GM12878 (cell line): ENCODE results near the gene CDK5R2. TPM values are rescaled to one million over a fixed set of nuclear protein-coding genes. Genes with fewer than 3 reads are reported as not detected.
A peak's percentile ranks its signal among the peaks of the same experiment; 100 is the strongest.

Experiments used
- ATAC-seq: fragments of 200-7000 bp; cut with Tn5 transposase; 3 replicates; pipeline ENCODE4 v1.9.1; 2020; ENCODE audit warnings: mild to moderate bottlenecking, moderate library complexity
- BruUV-seq: library from RNA; stranded (reverse); fragments of 400-500 nt; replicated peaks from 2 replicates; lab custom pipeline; 2021; lab: Mats Ljungman, UMichigan
- CTCF ChIA-PET: fragments of 300-600 bp; sonication (Branson Sonifier 250); formaldehyde crosslinking; extraction: SDS; loops from one replicate; lab custom pipeline; 2021; ENCODE audit warnings: inconsistent platforms; lab: Yijun Ruan, JAX
- POLR2A ChIA-PET: fragments of 350-600 bp; formaldehyde crosslinking; extraction: SDS; loops from one replicate; lab custom pipeline; 2021; ENCODE audit warnings: inconsistent platforms; lab: Charles Lee
- RAD21 ChIA-PET: fragments of 300-600 bp; sonication (Branson Sonifier 250); formaldehyde crosslinking; loops from one replicate; lab custom pipeline; 2023; ENCODE audit warnings: antibody characterized with exemption; ENCODE audit not compliant: unreplicated experiment; lab: Charles Lee
- SMC1A ChIA-PET: fragments of 300-600 bp; sonication (Branson Sonifier 250); formaldehyde crosslinking; loops from one replicate; lab custom pipeline; 2023; ENCODE audit not compliant: unreplicated experiment, uncharacterized antibody; lab: Charles Lee
- DNase-seq: peaks from one replicate; pipeline ENCODE4 v3.0.0-alpha.2; 2011; ENCODE audit warnings: low read depth, low spot score
- FAIRE-seq: peaks from 3 replicates; lab custom pipeline; 2011; peaks lifted over from hg19 to GRCh38; lab: Jason Lieb, UNC
- H2AFZ ChIP-seq: 2 replicates; pipeline ENCODE4 v1.6.0; 2011; ENCODE audit warnings: low read depth, low read length, control low read depth; ENCODE audit not compliant: control insufficient read depth
- H3K27ac ChIP-seq: 2 replicates; pipeline ENCODE4 v1.5.1; 2011; ENCODE audit warnings: control low read depth; ENCODE audit not compliant: control insufficient read depth, insufficient read depth
- H3K27me3 ChIP-seq, 2 experiments: replicated peaks in 1 of 2; 2 replicates each; pipeline versions ENCODE4 v1.6.0 to v1.6.1; 2011; ENCODE audit warnings: low read length in 1 of 2; ENCODE audit not compliant: control insufficient read depth in 2 of 2, insufficient read depth in 2 of 2
- H3K36me3 ChIP-seq, 2 experiments: 2 replicates each; pipeline ENCODE4 v1.5.1; 2011; ENCODE audit warnings: low read length in 1 of 2; ENCODE audit not compliant: control insufficient read depth in 2 of 2, insufficient read depth in 2 of 2
- H3K4me1 ChIP-seq: 2 replicates; pipeline ENCODE4 v1.6.1; 2011; ENCODE audit warnings: mild to moderate bottlenecking, low read length, moderate library complexity, mixed read lengths; ENCODE audit not compliant: control insufficient read depth, insufficient read depth
- H3K4me2 ChIP-seq: 2 replicates; pipeline ENCODE4 v1.6.0; 2011; ENCODE audit warnings: control low read depth; ENCODE audit not compliant: control insufficient read depth, insufficient read depth
- H3K4me3 ChIP-seq: fragments of 200-600 bp; sonication (generic); 2 replicates; pipeline ENCODE4 v1.5.1; 2016
- H3K79me2 ChIP-seq: 2 replicates; pipeline ENCODE4 v1.6.0; 2011; ENCODE audit warnings: low read length; ENCODE audit not compliant: control insufficient read depth, insufficient read depth
- H3K9ac ChIP-seq: 2 replicates; pipeline ENCODE4 v1.8.0; 2011; ENCODE audit warnings: low read length, control low read depth, mixed read lengths; ENCODE audit not compliant: control insufficient read depth, insufficient read depth
- H3K9me3 ChIP-seq: replicated peaks from 3 replicates; pipeline ENCODE4 v1.5.1; 2011; ENCODE audit warnings: mild to moderate bottlenecking, low read length; ENCODE audit not compliant: control insufficient read depth, insufficient read depth
- H4K20me1 ChIP-seq: 2 replicates; pipeline ENCODE4 v1.6.0; 2011; ENCODE audit not compliant: control insufficient read depth, insufficient read depth
- CBFB ChIP-seq: IDR thresholded peaks from 2 replicates; pipeline ENCODE4 v1.6.1; 2016; ENCODE audit warnings: antibody characterized with exemption, low read depth
- DPF2 ChIP-seq: fragments of 450-650 bp; IDR thresholded peaks from 2 replicates; pipeline ENCODE4 v1.6.1; 2017; ENCODE audit warnings: mild to moderate bottlenecking
- HSF1 ChIP-seq: fragments of 150-350 bp; IDR thresholded peaks from 2 replicates; pipeline ENCODE4 v1.6.1; 2014; ENCODE audit warnings: mild to moderate bottlenecking, low read depth, low read length
- IKZF1 ChIP-seq: fragments of 450-650 bp; conservative IDR thresholded peaks from 2 replicates; pipeline ENCODE4 v1.6.1; 2017; ENCODE audit warnings: antibody characterized with exemption, mild to moderate bottlenecking
- LARP7 ChIP-seq: fragments of 450-650 bp; IDR thresholded peaks from 2 replicates; pipeline ENCODE4 v1.6.1; 2017; ENCODE audit warnings: mild to moderate bottlenecking
- RAD21 ChIP-seq: IDR thresholded peaks from 2 replicates; pipeline ENCODE4 v1.6.1; 2011; ENCODE audit warnings: mild to moderate bottlenecking, low read depth, low read length, moderate library complexity; ENCODE audit not compliant: insufficient read depth
- RB1 ChIP-seq: fragments of 450-650 bp; formaldehyde crosslinking; IDR thresholded peaks from 2 replicates; pipeline ENCODE4 v1.6.1; 2017; ENCODE audit warnings: mild to moderate bottlenecking, borderline replicate concordance
- RBBP5 ChIP-seq: fragments of 200-600 bp; sonication (generic); conservative IDR thresholded peaks from 2 replicates; pipeline ENCODE4 v1.6.1; 2016
- REST ChIP-seq: IDR thresholded peaks from 2 replicates; pipeline ENCODE4 v1.6.1; 2012; ENCODE audit warnings: mild to moderate bottlenecking, low read depth, low read length
- RUNX3 ChIP-seq: IDR thresholded peaks from 2 replicates; pipeline ENCODE4 v1.6.1; 2012; ENCODE audit warnings: low read length, inconsistent platforms
- STAT3 ChIP-seq: IDR thresholded peaks from 2 replicates; pipeline ENCODE4 v1.6.1; 2011; ENCODE audit warnings: low read depth, low read length, improper control_type of control experiment
- YY1 ChIP-seq: IDR thresholded peaks from 2 replicates; pipeline ENCODE4 v1.6.1; 2011; ENCODE audit warnings: low read depth, mild to moderate bottlenecking, low read length
- WGBS: methylation state at CpG from one replicate; pipeline ENCODE4 v1.1.6; 2016; ENCODE audit warnings: low lambda C conversion rate; ENCODE audit not compliant: insufficient replicate concordance, insufficient coverage; ENCODE audit errors: missing lambda C conversion rate; 5-methylcytosine and 5-hydroxymethylcytosine counted together
- in situ Hi-C: fragments of 300-500 bp; cut with MboI; formaldehyde crosslinking; loops from 9 replicates; pipeline ENCODE4 v1.14.3; 2018; ENCODE audit warnings: mixed read lengths
- intact Hi-C: fragments of 100-400 bp; cut with micrococcal nuclease; formaldehyde crosslinking; loops from one replicate; pipeline ENCODE4 v1.14.2; 2022; ENCODE audit not compliant: unreplicated experiment
- polyA plus RNA-seq, 11 experiments: library from polyadenylated mRNA; depleted of rRNA in 4 of 11; unstranded in 6 of 11; stranded (reverse) in 5 of 11; fragments of >200 nt; fragmentation: Nextera tagmentation in 4 of 11; fragmentation: Illumina TruSeq in 1 of 11; extraction: Ambion mirVana in 4 of 11; extraction: Trizol in 1 of 11; gene quantifications; 1 replicate in 1 of 11; 2 replicates in 10 of 11; pipeline versions ENCODE4 v1.2.1 to v1.2.3, GENCODE V29; 2011 to 2016; ENCODE audit warnings: inconsistent platforms in 2 of 11, missing spikeins in 2 of 11, low read depth in 1 of 11
- total RNA-seq, 4 experiments: library from RNA; depleted of rRNA in 3 of 4; stranded (reverse); fragments of >200 nt in 3 of 4; fragmentation: Illumina TruSeq in 1 of 4; extraction: Trizol in 1 of 4; gene quantifications; 2 replicates each; pipeline versions ENCODE4 v1.2.1 to v1.2.3, GENCODE V29; 2013 to 2021
- TF ChIP-seq, protein P1 (sequence below), 3 experiments: IDR thresholded peaks in 2 of 3; conservative IDR thresholded peaks in 1 of 3; 2 replicates each; pipeline ENCODE4 v1.5.1; 2011; ENCODE audit warnings: low read depth in 3 of 3, low read length in 3 of 3, mild to moderate bottlenecking in 3 of 3, control low read depth in 2 of 3, moderate library complexity in 2 of 3, inconsistent platforms in 1 of 3, mixed read lengths in 1 of 3; ENCODE audit not compliant: control insufficient read depth in 2 of 3, insufficient read depth in 1 of 3; ENCODE audit errors: extremely low read depth in 1 of 3
- TF ChIP-seq, protein P2 (sequence below): IDR thresholded peaks from 2 replicates; pipeline ENCODE4 v1.6.1; 2012; ENCODE audit warnings: low read depth, low read length, improper control_type of control experiment

CDK5R2 gene
- total and polyA plus RNA-seq, 10 of the 15 experiments (the other 5 are each of a cell fraction or from before 2014, with no cell fraction given): not detected

DNA sequence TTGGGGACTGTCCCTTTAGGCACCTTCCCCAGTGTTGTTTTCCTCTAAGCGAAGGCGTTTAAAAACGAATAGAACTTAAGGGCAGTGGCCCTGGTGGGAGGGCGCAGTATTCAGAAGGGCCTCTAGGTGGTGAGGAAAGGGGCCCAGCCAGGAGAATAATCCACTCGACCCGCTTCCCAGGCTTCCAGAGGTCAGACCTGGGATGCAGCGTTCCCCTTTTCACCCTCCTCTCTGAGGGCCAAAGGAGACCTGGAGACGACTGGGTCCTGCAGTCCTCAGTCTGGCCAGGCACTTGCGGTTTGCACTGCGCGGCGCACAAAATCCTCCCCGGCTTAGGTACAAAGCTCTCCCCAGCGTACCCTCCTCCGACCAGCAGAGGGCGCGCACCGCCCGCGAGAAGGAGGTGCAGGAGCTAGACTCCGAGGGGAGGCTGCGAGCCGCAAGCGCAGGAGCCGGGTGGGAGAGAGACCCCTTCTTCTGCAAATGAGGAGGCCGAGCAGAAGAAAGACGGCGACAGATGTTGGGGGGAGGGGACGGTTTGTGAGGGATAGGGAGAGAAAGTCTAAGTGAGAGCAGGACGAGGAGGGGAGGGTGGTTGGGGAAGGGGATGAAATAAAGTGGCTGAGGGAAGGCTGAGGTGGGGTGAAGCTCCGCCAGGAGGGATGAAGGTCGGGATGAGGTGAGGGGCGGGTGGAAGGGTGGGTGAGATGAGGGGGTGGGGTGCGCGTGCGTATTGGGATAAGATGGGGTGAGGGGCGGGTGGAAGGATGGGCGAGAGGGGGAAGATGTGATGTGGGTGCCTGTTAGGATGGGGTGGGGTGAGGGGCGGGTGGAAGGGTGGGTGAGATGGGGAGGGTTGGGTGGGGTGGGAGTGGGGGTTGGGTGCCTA lies 20.6 kb downstream of the CDK5R2 start:
- Histone ChIP-seq H3K79me2 (no peaks in the 10 kb centered on the region), H3K4me2 (peak overlapping the region; percentile 72), H4K20me1 (no peaks in the 10 kb centered on the region; the same call in 1 of the 2 replicates), H3K4me3 (0 out of 2 replicates have a peak overlapping the region, but pooled peaks have one; percentile 44), H3K36me3 (no peaks in the 10 kb centered on the region), H3K27ac (no peak overlapping the region), H3K27me3 (peaks cover 24 to 30% of the 10 kb centered on the region in 2 experiments), H3K9ac (no peak overlapping the region), H3K4me1 (no peaks in the 10 kb centered on the region; the same call in 1 of the 2 replicates), H2AFZ (peak overlapping the region; percentile 82), H3K9me3 (no peaks in the 10 kb centered on the region)
- RAD21 ChIA-PET: interaction anchor here (0.5 to 1.1 kb wide), 6 partner anchors 79 to 232 kb away, joined by 3 to 21 read pairs (median 6); no protein-coding TSS in a partner anchor
- WGBS: under 1% methylated on average over 29 of the region's 39 CpGs
- POLR2A ChIA-PET: no interaction called here
- FAIRE-seq (peak; percentile 82), DNase-seq (peak; percentile 24), ATAC-seq (peak; percentile 99)
- CTCF ChIA-PET: interaction anchor here (0.6 to 3.6 kb wide), 31 partner anchors 10 to 865 kb away, joined by 3 to 53 read pairs (median 3); partner anchors contain the start of genes BCS1L and ZNF142
- in situ Hi-C loops: no loop called here
- BruUV-seq: no TSS peak
- intact Hi-C loops: loop anchor here (2.0 to 5.0 kb wide), 2 partner anchors 103 to 128 kb away; no protein-coding TSS in a partner anchor
- SMC1A ChIA-PET: interaction anchor here (0.8 to 1.3 kb wide), 8 partner anchors 76 to 178 kb away, joined by 3 to 11 read pairs (median 3); no protein-coding TSS in a partner anchor
- TF ChIP-seq RUNX3 (peak; percentile 86), CBFB (peak; percentile 75; the same call in 1 of the 2 replicates), LARP7 (peak; percentile 29; the same call in 1 of the 2 replicates), DPF2 (no peak), YY1 (0 out of 2 replicates have a peak, but pooled peaks have one; percentile 36), HSF1 (no peak), REST (no peak), RAD21 (peak; percentile 69), IKZF1 (peak; percentile 63), RBBP5 (no peak), STAT3 (no peak), RB1 (peak; percentile 53; the same call in 1 of the 2 replicates)
- TF ChIP-seq, protein P1, sequence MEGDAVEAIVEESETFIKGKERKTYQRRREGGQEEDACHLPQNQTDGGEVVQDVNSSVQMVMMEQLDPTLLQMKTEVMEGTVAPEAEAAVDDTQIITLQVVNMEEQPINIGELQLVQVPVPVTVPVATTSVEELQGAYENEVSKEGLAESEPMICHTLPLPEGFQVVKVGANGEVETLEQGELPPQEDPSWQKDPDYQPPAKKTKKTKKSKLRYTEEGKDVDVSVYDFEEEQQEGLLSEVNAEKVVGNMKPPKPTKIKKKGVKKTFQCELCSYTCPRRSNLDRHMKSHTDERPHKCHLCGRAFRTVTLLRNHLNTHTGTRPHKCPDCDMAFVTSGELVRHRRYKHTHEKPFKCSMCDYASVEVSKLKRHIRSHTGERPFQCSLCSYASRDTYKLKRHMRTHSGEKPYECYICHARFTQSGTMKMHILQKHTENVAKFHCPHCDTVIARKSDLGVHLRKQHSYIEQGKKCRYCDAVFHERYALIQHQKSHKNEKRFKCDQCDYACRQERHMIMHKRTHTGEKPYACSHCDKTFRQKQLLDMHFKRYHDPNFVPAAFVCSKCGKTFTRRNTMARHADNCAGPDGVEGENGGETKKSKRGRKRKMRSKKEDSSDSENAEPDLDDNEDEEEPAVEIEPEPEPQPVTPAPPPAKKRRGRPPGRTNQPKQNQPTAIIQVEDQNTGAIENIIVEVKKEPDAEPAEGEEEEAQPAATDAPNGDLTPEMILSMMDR (IDR thresholded peaks at IDR 0.05 in 2 of 3, conservative IDR thresholded peaks at IDR 0.05 in 1 of 3; ENCODE audit: control insufficient read depth in 2 of 3, extremely low read depth in 1 of 3, insufficient read depth in 1 of 3, low read depth in 3 of 3, low read length in 3 of 3): peak; percentile 87 to 93 (median 88)
- TF ChIP-seq, protein P2, sequence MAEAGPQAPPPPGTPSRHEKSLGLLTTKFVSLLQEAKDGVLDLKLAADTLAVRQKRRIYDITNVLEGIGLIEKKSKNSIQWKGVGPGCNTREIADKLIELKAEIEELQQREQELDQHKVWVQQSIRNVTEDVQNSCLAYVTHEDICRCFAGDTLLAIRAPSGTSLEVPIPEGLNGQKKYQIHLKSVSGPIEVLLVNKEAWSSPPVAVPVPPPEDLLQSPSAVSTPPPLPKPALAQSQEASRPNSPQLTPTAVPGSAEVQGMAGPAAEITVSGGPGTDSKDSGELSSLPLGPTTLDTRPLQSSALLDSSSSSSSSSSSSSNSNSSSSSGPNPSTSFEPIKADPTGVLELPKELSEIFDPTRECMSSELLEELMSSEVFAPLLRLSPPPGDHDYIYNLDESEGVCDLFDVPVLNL: no peak
